ENCODE data around the gene CLMP.

GRCh38 chr11:123214940-123215339 lies 19.9 kb upstream of the CLMP start:
- TF ChIP-seq CTCF (IDR thresholded peaks at IDR 0.05) (no peak), POLR2A (IDR thresholded peaks at IDR 0.05) (no peak)

Measured in body of pancreas (tissue), 4 donors.